IMR-90 (cell line): ENCODE results near the gene RPA3.

ENCODE experiments used
- BHLHE40 ChIP-seq: fragments of 150-350 bp; IDR thresholded peaks from 2 replicates; pipeline ENCODE4 v1.6.1; 2016; ENCODE audit warnings: mild to moderate bottlenecking, low read depth, low read length
- CHD1 ChIP-seq: IDR thresholded peaks from 2 replicates; pipeline ENCODE4 v1.6.1; 2012; ENCODE audit warnings: low read depth, low read length, improper control_type of control experiment
- FOS ChIP-seq: fragments of 150-350 bp; IDR thresholded peaks from 2 replicates; pipeline ENCODE4 v1.6.1; 2016; ENCODE audit warnings: low read depth, low read length
- MXI1 ChIP-seq: IDR thresholded peaks from 2 replicates; pipeline ENCODE4 v1.6.1; 2012; ENCODE audit warnings: low read depth, mild to moderate bottlenecking, low read length, moderate library complexity, borderline replicate concordance
- NFE2L2 ChIP-seq: fragments of 150-350 bp; IDR thresholded peaks from 2 replicates; pipeline ENCODE4 v1.6.1; 2016; ENCODE audit warnings: low read depth, mild to moderate bottlenecking, low read length
- POLR2A ChIP-seq: IDR thresholded peaks from 2 replicates; pipeline ENCODE4 v1.6.1; 2012; ENCODE audit warnings: mild to moderate bottlenecking, low read depth, low read length
- RAD21 ChIP-seq: IDR thresholded peaks from 2 replicates; pipeline ENCODE4 v1.6.1; 2012; ENCODE audit warnings: low read length, improper control_type of control experiment
- RCOR1 ChIP-seq: IDR thresholded peaks from 2 replicates; pipeline ENCODE4 v1.6.1; 2012; ENCODE audit warnings: mild to moderate bottlenecking, low read length, improper control_type of control experiment; ENCODE audit not compliant: insufficient replicate concordance
- RFX5 ChIP-seq: IDR thresholded peaks from 2 replicates; pipeline ENCODE4 v1.8.0; 2012; ENCODE audit warnings: low read depth, mild to moderate bottlenecking, low read length, moderate library complexity
- SMC3 ChIP-seq: fragments of 150-350 bp; IDR thresholded peaks from 2 replicates; pipeline ENCODE4 v1.6.1; 2016; ENCODE audit warnings: low read depth, mild to moderate bottlenecking, antibody characterized with exemption, low read length, moderate library complexity
- TF ChIP-seq, protein P1 (sequence below): conservative IDR thresholded peaks from 2 replicates; pipeline ENCODE4 v1.5.1; 2012; ENCODE audit warnings: mild to moderate bottlenecking, low read depth, low read length, improper control_type of control experiment
- TF ChIP-seq, protein P2 (sequence below): fragments of 150-350 bp; IDR thresholded peaks from 2 replicates; pipeline ENCODE4 v1.6.1; 2016; ENCODE audit warnings: low read depth, mild to moderate bottlenecking, low read length, moderate library complexity, borderline replicate concordance

DNA sequence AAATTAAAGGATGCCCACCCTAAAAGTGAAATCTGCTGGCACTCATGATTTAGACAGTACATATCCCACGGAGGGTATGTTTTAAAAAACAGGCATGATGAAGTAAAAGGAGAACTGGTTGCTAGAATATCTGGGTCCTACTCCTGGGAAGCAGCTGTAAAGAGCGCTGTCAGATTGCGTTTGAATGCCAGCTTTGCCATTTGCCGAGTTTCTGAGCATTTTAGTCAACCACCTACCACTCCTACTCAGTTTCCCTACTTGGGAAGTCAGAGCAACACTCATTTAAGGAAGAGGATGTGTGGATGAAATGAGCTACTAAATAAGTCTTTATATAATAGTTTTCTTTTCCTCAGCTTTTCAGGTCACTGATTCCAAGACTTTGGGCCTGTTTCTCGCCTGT, 79.0 kb downstream of the RPA3 start:
- TF ChIP-seq, protein P1, sequence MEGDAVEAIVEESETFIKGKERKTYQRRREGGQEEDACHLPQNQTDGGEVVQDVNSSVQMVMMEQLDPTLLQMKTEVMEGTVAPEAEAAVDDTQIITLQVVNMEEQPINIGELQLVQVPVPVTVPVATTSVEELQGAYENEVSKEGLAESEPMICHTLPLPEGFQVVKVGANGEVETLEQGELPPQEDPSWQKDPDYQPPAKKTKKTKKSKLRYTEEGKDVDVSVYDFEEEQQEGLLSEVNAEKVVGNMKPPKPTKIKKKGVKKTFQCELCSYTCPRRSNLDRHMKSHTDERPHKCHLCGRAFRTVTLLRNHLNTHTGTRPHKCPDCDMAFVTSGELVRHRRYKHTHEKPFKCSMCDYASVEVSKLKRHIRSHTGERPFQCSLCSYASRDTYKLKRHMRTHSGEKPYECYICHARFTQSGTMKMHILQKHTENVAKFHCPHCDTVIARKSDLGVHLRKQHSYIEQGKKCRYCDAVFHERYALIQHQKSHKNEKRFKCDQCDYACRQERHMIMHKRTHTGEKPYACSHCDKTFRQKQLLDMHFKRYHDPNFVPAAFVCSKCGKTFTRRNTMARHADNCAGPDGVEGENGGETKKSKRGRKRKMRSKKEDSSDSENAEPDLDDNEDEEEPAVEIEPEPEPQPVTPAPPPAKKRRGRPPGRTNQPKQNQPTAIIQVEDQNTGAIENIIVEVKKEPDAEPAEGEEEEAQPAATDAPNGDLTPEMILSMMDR = no peak
- TF ChIP-seq BHLHE40 = no peak
- no peak for TF ChIP-seq POLR2A
- no peak for TF ChIP-seq MXI1
- no peak for TF ChIP-seq RCOR1
- no peak for TF ChIP-seq RFX5
- no peak for TF ChIP-seq FOS
- no peak for TF ChIP-seq SMC3
- no peak for TF ChIP-seq NFE2L2
- no peak for TF ChIP-seq RAD21
- TF ChIP-seq CHD1 = no peak
- TF ChIP-seq, protein P2, sequence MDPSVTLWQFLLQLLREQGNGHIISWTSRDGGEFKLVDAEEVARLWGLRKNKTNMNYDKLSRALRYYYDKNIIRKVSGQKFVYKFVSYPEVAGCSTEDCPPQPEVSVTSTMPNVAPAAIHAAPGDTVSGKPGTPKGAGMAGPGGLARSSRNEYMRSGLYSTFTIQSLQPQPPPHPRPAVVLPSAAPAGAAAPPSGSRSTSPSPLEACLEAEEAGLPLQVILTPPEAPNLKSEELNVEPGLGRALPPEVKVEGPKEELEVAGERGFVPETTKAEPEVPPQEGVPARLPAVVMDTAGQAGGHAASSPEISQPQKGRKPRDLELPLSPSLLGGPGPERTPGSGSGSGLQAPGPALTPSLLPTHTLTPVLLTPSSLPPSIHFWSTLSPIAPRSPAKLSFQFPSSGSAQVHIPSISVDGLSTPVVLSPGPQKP = no peak
